NCI-H2171 (cell line): ENCODE data around the gene CDH20.

Experiments used
- DNase-seq: peaks from one replicate; lab custom pipeline; 2025; lab: John Stamatoyannopoulos, UW

CDH20 gene

GRCh38 chr18:61531182-61531581 is 198.0 kb downstream of the CDH20 start:
- DNase-seq = peak; percentile 38

GRCh38 chr18:61531891-61532290 is 198.7 kb downstream of the CDH20 start:
- no peak for DNase-seq

DNA sequence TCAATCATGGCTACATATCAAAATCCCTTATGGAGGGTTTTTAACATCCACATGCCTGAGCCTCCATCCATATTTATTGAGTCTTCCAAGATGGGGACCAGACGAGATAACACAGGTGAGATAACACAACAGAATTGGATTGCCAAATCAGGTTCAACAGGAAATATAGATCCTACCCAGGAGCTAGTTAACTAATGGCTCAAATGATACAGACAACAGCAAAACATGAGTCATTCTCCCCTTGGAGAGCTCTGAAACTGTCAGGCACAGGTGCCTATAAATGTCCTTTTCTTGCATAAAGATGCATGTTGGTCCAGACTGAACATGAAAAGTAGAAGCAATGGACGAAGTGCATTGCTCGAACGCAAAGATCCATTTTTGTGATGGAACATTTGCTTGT is 202.2 kb downstream of the CDH20 start:
- no peak for DNase-seq

DNA sequence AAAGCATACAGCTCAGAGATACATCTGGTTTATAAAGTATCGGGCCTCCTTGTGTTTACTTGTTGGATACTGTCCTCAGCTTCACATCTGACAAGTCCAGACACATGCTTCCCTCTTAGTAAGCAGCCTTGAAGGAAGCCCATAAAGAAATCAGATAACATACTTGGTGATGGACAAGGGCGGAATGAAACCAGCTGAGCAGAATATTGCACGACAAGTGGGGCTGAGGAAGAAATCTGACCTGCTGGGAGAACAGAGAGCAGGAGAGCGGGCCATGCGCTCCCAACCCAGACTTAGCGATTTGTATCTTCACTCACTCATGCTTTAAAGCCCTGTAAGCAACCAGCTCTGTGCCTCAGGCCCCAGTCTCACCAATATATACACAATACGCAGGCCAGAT is 208.4 kb downstream of the CDH20 start:
- DNase-seq = no peak

DNA sequence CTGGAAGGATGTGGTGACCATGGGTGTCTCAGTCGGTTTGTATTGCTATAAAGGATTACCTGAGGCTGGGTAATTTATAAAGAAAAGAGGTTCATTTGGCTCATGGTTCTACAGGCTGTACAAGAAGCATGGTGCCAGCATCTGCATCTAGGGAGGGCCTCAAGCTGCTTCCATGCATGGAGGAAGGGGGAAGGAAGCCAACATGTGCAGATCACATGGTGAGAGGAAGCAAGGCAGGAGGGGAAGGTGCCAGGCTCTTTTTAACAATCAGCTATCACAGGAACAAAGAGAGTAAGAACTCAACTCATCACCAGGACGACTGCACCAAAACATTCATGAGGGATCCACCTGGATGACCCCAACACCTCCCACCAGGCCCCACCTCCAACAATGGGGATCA is 209.4 kb downstream of the CDH20 start:
- no peak for DNase-seq

DNA sequence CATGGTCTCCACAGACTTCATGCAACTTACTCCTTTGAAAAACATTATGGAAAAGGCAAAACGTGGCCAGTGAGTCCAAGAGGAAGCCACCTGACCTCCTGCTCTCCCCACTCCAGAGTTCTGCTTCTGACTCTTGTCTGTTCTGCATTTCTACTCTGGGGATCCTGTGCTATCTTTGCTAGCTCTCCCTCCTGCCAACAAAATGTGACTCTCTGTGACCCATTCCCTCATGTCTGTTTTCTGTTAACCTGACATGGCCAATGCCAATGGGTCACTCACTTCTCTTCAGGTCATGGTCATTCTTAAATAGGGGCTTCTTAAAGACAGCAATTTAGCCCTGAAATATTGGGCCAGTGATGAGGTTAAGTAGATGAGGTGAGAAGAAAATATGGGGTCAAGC is 210.3 kb downstream of the CDH20 start:
- no peak for DNase-seq

- DNase-seq = no peak
Measured at GRCh38 chr18:61544178-61544577, 210.9 kb downstream of the CDH20 start.

- DNase-seq = no peak
Measured at GRCh38 chr18:61545281-61546245, 212.3 kb downstream of the CDH20 start.

- DNase-seq = no peak
Measured at GRCh38 chr18:61546590-61546989, 213.4 kb downstream of the CDH20 start.

DNA sequence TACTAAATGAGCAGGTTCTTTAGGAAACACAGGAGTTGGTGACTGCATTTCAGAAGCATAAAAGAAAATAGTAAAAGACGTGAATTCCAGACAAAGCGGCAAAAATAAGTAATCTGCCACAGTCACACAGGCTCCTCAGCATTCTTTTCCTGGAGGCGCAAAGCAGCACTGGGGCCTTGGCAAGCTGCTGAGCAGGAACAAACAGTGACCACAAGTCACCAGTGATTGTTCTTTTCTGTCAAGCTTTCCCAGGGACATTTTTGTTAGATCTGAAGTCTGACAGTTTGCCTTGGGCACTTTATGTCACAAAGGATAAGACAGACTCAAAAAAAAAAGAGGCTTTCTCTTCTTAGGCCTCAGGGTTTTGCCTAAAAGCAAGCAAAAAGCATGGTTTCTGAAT is 216.2 kb downstream of the CDH20 start:
- DNase-seq = no peak

- no peak for DNase-seq
Measured at GRCh38 chr18:61549889-61550288, 216.7 kb downstream of the CDH20 start.

GRCh38 chr18:61551586-61551985 is 218.4 kb downstream of the CDH20 start:
- DNase-seq = no peak

GRCh38 chr18:61553045-61553659 is 219.9 kb downstream of the CDH20 start:
- DNase-seq = no peak

GRCh38 chr18:61554117-61554776 is 221.0 kb downstream of the CDH20 start:
- no peak for DNase-seq

DNA sequence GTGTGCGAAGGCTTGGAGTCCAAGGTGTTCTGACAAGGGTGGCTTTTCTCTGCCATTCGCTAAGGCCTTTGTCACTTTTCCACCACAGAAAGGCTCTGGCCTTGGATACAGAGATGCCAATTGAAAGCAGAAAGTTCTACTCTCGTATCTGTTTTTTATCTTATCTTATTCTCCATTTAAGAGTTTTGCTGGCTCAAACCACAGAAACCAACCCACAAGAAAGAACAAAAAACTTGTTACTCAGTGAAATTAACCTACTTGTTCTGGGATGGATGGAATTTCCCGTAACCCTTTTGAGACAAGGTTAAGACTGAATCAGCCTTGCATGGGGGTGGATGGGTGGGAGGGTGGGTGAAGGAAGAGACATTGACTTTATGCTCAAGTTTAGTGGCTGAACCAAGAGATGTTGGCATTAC is 221.7 kb downstream of the CDH20 start:
- DNase-seq = no peak

- no peak for DNase-seq
Measured at GRCh38 chr18:61556316-61556715, 223.1 kb downstream of the CDH20 start.

DNA sequence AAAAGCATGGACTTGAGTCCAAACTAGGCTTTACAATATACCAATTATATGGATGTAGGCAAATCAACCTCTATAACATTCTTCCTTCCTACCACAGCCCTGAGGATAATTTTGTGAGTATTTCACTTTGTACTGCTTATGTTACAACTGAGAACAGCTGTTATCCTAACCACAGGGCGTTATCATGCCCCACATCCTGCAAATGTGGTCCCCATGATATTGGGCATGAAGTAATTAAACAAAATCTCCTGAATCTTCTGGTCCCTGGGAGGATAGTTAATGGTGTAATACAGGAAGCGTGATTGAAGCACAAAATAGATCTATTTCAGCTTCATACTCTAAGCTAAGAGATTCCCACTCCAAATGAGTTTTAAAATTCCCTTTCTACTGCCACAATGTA is 223.6 kb downstream of the CDH20 start:
- no peak for DNase-seq

DNA sequence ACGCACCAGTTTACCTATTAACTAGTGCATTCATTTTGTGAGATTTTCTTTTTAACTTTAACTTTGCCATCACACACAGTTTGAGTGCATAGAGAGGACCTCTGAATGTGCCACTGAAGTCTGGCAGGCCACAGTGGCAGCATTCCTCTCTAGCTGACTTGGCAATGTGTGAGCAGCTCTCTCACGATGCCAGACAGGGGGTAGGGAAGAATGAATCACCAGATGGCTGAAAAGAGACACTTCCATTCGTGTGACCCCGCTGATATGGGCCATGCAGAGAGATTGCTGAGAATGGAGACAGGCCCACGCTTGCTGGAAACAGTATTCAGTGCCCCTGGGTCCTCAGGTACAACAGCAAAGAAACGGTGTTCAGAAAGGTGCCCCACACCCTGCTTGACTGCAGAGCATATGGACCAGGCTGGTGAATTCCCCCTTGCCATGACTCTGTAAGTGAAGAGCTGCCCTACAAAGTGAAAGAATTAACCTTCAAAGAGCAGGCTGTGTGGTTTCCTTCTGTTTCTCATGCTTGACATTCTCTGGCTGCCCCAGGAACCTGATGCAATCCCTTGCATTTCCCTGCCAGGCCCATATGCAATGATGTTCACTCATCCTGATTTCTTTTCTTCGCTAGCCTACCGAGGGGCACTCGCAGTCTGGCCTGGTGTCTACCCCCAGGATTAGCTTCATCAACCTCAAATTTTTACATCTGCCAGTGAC is 236.1 kb downstream of the CDH20 start:
- DNase-seq = no peak

DNA sequence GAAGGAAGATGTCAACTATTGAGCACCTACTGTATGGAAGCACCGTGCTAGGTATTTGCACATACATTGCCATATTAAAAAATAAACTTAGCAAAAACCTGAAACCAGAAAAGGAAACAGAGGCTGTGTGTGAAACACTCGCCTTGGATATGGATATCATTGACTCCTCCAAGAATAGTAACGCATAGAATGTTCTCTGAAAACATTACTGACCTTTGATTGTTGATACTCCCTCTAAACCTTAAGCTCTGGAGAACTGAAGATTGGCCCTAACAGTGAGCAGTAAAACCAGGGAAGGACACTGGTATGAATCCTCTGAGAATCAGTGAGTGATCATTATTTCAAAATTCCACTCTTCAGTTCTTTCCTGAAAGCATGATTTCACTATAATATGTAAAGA is 236.8 kb downstream of the CDH20 start:
- DNase-seq = no peak

GRCh38 chr18:61572084-61572655 is 238.9 kb downstream of the CDH20 start:
- DNase-seq = no peak

DNA sequence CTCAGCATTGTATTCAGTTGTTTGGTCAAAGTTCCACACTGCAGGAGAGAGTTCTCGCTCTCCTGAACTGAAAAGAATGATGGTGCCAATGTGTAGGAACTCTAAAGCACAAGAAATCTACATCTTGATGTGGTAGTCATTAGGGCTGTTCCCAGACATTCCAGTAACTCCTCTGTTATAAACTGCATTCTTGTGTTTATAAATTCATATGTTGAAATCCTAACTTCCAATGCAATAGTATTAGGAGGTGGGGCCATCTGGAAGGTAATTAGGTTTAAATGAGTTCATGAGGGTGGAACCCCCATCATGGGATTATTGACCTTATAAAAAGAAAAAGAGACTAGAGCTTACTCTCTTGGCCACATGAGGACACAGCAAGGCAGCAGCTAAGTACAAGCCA is 239.6 kb downstream of the CDH20 start:
- no peak for DNase-seq

DNA sequence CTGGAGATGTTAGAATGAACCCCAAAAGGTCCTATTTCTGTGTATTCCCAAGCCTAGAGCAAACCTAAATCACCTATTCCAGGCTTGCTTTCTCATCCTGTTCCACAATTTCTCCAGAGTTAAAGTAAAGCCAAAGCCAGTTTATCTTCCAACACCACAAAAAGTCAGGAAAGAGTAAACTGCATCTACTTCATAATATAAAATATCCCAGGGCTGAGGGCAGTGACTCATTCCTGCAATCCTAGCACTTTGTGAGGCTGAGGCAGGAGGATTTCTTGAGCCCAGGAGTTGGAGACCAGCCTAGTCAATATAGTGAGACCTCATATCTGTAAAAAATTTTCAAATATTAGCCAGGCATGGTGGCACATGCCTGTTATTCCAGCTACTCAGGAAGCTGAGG is 241.4 kb downstream of the CDH20 start:
- no peak for DNase-seq
